Stimulated activated CD8-positive, alpha-beta memory T cell treated with anti-CD3 and anti-CD28 coated beads, Interleukin-4, amount 100 ng/mL, for 4 hours (primary cell): Measurements from ENCODE around the gene TRAF3IP1.

Source experiments
- DNase-seq, 2 donors: peaks; one replicate each; pipeline ENCODE4 v3.0.0-alpha.2; 2020; ENCODE audit warnings: low read depth in 2 of 2, low spot score in 1 of 2

The TRAF3IP1 gene

DNA sequence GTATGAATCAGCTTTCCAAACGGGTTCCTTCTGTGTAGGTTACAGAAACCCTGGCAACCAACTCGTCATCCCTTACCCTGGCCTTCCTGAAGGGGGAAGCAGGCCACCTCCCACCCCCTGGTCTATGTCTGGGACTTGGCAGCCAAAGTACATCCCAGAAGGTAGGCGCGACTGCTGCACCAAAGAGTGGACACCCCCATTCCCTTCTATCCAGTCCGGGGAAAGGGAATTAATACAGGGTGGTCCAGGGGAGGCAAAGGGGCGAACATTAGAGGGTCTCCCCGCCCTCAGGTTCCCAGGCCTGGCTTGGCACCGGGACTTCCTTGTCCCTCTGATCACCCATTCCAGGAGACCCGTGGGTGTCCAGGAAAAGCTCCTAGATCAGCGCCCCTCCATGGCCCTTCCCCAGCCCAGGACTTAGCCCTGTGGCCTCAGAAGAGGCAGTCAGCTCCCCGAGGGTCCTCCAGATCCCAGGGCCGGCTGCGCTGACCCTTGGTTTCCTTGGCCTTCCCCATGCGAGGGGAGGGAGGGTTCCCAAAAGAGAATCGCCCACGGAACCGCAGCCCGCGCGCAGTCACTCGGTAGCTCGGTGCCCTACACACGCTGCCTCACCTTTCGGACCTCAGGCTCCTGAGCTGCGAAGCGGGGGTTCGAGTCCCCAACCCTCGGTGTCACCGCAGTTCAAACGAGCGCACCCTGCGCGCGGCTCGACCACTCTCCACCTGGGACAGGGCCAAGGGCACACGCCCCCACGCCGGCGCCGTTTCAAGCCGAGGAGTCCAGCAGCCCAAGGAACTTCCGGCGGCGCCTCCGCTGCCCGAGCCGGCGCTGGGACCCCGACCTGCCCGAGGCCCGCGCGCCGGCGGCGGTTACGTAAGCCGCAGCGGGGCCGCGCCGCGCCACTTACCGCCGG is 32.3 kb upstream of the TRAF3IP1 start, which contains the start of gene PER2:
Gene PER2, minus strand, starts transcription at position 874 of the 913 bp plus-strand sequence. CDS start 10,674 bp downstream, outside the sequence.
- DNase-seq: no peak

- peak; percentile 93 to 96 for DNase-seq
Measured at GRCh38 chr2:238288650-238289573, 31.4 kb upstream of the TRAF3IP1 start.

DNA sequence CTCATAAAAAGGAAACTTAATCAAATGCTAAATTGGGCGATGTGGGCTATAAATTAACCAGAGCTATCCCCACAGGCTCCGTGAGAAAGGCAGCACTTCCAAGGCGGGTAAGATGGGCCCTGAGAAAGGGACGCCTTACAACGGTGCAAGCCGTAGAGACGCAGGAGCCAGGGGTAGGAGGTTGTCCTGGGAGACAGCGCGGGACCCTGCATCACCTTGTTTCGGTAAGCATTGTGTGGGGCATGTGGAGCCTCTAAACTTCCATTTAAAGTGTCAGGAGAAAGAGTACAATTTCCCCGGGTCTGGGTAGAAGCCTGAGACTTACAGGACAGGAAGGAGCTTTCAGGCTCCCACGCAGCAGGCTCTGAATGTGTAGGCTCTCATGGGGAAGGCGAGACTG is 30.7 kb upstream of the TRAF3IP1 start:
- no peak for DNase-seq

DNA sequence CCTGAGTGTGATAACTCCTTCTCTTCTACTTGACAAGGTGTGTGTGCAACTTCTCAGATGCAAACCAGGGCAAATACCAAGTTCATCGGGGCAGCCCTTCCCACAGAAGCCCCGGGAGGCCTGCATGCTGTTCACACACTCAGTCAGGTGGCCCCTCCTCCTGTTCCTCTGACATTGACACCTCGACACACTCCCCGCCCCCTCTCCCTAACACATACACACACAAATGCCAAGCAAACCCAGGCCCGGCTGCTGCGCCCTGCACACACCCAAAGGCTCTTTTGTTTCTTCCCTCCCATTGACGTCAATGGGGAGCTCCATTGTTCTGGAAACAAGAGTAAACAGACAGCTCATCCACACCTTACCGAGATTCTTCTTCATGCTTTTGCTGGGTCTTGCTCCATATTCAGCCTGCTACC is 30.2 kb upstream of the TRAF3IP1 start:
- peak in 1 of 2 donors; percentile 36 for DNase-seq

- no peak for DNase-seq
Measured at GRCh38 chr2:238290715-238291549, 29.4 kb upstream of the TRAF3IP1 start.

- DNase-seq: no peak
Measured at GRCh38 chr2:238291550-238292281, 28.6 kb upstream of the TRAF3IP1 start.

- no peak for DNase-seq
Measured at GRCh38 chr2:238294046-238294392, 26.3 kb upstream of the TRAF3IP1 start.

GRCh38 chr2:238294393-238295143 is 25.8 kb upstream of the TRAF3IP1 start:
- no peak for DNase-seq

DNA sequence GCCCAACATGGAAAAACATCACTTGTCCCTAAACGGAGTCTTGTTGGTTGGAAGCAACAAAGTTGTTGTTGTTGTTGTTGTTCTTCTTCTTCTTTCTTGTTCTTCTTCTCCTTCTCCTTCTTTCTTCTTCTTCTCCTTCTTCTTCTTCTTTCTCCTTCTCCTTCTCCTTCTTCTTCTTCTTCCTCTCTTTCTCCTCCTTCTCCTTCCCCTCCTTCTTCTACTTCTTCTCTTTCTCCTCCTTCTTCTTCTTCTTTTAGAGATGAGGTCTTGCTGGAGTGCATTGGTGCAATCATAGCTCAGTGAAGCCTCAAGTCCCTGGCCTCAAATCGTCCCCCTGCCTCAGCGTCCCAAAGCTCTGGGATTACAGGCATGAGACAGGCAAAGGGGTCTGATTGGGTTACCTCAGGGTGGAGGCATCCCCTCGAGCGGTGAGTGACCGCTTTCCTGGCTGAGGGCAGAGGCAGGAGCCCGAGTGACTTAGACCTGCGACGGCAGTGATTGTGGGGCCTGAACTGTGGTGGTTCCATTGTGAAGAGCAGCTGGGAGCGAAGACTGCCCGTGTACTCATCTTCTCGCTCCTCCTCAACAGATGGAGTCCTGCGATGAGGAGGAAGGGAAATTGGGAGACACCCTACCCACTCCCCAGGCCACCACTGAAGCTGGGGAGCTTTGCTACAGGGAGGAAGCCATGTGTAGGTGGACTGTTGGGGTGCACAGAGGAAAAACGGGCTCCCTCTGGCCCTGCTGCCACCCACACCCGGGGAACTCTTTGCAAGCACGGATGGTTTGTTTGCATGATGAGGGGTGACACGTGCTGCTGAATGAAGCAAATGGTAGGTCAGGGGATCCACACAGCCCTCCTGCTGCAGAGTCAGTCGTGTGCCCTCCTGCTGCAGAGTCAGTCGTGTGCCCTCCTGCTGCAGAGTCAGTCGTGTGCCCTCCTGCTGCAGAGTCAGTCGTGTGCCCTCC is 24.9 kb upstream of the TRAF3IP1 start:
- no peak for DNase-seq

GRCh38 chr2:238296638-238297457 is 23.5 kb upstream of the TRAF3IP1 start:
- DNase-seq: no peak

DNA sequence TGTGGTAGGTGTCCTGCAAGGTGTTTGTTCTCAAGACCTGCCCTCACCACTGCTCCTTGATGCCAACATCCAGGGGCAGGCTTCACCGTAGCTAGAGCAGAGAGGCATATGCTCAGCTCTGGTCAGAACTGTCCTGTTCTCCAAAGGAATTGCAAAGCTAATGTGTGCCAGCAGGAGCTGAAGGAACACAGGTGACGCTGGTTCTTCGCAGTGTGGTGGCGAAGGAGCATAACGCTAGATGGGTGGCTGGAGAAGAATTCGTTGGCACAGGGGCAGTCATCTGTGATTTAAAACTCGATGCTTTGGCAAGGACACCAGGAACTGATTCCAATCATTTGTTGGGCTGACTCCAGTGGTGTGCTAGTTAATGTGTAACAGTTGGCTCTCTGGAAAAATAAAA is 20.5 kb upstream of the TRAF3IP1 start:
- DNase-seq: no peak

DNA sequence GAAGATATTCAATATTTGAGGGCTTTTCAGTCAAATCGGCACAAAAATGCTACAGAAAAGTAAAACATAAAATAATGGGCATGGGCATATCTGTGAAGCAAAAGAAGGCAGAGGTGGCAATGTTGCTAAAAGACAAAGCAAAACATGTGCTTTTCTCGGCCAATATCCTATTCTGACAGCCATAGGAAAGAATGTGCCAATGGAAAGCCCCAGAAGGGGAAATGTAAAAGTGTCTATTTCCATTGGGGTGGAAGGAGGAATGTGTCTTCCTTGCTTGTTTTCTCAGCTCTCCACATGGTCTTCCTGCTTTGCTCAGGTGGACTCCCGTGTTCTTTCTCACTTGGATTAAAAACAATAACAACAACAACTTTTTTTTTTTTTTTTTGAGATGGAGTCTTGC is 18.2 kb upstream of the TRAF3IP1 start:
- no peak for DNase-seq

DNA sequence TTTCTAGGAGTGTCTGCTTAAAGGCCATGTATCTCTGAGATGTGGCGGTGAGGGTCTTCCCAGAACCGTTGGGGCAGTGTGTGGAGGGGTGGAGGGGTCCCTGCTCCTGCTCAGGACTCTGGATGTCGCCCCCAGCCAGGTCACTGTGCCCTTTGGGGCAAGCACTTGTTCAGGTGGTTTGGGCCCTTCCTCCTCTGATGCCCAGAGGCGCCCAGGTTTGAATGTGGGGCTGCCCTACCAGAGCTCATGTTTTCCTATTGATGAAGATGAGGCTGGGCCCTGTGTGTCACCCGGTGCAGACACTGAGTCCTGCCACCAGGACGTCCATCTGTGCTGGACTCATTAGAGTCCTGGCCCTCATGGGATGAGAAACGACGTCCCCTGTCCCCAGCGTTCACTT is 17.6 kb upstream of the TRAF3IP1 start:
- no peak for DNase-seq

- no peak for DNase-seq
Measured at GRCh38 chr2:238304116-238304515, 16.2 kb upstream of the TRAF3IP1 start.

DNA sequence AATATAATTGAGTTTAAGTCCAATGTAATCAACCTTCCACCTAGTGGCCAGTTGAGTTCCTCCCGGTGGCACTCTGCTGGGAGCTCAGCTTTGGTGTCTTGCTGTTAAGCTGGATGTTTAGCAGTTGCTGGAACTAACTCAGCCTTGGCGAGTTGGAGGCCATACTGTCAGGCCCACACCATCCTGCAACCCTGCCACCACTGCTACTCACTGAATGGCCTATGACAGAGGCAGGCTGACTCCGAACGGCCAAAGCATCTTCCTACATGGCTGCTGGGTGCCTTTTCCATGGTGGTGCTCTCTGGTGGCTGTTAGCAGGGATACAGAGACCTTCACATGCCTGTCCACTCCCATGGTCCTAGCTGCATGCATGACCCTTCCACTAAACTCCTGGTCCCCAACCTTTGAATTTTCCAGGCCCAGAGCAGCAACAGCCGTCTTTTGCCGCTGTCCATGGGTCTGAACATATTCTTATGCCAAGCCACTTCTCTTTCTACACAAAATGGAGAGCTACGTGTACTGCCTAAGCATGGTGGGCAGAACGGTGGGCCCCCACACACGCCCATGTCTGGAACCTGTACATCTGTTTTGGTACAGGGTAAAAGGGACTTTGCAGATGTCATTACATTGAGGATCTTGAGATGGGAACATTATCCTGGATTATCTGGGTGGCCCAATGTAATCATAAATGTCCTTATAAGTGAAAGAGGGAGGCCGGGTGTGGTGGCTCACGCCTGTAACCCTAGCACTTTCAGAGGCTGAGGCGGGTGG is 15.0 kb upstream of the TRAF3IP1 start:
- DNase-seq: no peak

DNA sequence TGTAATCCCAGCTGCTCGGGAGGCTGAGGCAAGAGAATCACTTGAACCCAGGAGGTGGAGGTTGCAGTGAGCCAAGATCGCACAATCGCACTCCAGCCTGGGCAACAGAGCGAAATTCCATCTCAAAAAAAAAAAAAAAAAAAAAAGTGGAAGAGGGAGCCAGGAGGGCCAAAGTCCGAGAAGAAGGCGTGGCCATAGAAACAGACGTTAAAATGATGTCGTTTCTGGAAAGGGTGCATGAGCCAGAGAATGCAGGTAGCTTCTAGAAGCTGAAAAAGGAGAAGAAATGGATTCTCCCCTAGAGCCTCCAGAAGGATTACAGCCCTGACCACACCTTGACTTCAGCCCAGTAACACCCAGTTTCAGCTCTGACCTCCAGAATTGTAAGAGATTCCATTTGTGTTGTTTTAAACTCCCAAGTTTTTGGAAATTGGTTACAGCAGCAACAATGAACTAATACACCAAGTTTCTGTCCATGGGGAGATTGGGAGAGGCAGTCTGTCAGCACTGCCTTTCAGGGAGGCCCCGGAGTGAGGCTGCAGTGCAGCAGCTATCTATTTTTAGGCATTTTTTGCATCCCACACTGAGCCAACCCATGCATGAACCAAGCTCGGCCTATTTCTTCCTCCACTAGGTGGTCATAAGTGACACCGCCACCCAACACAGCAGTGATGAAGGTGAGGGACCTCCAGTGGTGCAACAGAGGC is 14.2 kb upstream of the TRAF3IP1 start:
- no peak for DNase-seq
